GM12872 (cell line): ENCODE results near the gene EFEMP2.

Experiments
- TF ChIP-seq, protein P1 (sequence below): IDR thresholded peaks from 3 replicates; pipeline ENCODE4 v1.5.1; 2011; ENCODE audit warnings: low read depth, mild to moderate bottlenecking, low read length, moderate library complexity; ENCODE audit not compliant: insufficient read depth

The EFEMP2 gene

DNA sequence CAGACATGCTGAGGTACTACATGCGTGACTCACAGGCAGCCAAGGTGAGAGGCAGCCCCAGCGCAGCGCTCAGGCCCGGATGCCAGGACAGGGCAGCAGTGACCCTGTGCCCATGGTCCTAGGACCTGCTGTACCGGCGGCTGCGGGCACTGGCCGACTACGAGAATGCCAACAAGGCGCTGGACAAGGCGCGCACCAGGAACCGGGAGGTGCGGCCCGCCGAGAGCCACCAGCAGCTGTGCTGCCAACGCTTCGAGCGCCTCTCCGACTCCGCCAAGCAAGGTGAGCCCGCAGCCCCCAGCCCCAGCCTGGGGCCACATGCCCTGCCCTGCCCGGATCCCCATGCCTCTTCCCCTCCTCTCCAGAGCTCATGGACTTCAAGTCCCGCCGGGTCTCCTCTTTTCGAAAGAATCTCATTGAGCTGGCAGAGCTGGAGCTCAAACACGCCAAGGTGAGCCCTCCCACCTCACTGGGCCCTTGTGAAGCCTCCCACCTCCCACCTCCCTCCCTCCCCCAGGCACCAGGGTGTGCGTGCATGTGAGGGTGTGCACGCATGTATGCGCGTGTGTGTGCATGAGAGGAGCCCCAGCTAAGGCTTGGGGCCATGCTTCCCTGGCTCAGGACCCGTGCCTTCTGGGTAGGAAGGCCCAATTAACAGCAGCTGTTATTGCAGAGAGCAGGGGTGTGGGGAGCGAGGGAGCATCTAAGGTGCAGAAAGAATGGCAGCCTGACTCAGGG, 19.9 kb downstream of the EFEMP2 start:
- TF ChIP-seq, protein P1, sequence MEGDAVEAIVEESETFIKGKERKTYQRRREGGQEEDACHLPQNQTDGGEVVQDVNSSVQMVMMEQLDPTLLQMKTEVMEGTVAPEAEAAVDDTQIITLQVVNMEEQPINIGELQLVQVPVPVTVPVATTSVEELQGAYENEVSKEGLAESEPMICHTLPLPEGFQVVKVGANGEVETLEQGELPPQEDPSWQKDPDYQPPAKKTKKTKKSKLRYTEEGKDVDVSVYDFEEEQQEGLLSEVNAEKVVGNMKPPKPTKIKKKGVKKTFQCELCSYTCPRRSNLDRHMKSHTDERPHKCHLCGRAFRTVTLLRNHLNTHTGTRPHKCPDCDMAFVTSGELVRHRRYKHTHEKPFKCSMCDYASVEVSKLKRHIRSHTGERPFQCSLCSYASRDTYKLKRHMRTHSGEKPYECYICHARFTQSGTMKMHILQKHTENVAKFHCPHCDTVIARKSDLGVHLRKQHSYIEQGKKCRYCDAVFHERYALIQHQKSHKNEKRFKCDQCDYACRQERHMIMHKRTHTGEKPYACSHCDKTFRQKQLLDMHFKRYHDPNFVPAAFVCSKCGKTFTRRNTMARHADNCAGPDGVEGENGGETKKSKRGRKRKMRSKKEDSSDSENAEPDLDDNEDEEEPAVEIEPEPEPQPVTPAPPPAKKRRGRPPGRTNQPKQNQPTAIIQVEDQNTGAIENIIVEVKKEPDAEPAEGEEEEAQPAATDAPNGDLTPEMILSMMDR, result no peak

DNA sequence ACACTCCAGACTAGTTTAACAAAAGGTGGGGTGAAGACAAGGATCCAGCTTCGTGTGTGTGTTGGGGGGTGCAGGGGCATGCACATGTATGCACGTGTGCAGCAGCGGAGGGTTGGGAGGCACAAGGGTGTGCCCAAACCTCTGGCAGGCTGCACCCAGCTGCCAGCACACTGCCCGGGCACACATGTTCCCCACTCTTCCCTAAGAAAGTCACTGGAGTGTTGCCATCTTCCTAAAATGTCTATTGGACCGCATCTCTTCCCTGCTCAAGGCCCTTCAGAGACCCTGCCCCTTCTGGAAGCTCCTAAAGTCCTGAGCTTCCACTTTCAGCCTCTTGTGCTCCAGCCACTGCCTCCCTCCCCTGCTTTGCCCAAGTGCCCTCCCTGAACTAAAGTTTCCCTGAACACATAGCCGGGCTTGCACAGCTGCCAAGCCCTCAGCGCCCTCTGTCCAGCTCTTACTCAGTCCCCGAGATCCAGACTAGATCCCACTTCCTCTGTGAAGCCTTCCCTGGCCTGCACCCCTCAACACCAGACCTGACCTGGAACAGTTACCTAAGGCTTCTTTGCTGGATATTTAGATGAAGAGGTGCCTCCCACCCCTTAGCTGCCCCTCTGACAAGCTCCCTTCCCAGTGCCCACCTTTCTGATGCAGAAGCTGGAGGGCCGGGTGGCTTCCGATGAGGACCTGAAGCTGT, 20.6 kb downstream of the EFEMP2 start:
- TF ChIP-seq, protein P1, result no peak

- TF ChIP-seq, protein P1, result peak; percentile 72
Measured at GRCh38 chr11:65851083-65851579, 21.5 kb downstream of the EFEMP2 start.

GRCh38 chr11:65850217-65851082, 22.1 kb downstream of the EFEMP2 start:
- TF ChIP-seq, protein P1, result no peak

DNA sequence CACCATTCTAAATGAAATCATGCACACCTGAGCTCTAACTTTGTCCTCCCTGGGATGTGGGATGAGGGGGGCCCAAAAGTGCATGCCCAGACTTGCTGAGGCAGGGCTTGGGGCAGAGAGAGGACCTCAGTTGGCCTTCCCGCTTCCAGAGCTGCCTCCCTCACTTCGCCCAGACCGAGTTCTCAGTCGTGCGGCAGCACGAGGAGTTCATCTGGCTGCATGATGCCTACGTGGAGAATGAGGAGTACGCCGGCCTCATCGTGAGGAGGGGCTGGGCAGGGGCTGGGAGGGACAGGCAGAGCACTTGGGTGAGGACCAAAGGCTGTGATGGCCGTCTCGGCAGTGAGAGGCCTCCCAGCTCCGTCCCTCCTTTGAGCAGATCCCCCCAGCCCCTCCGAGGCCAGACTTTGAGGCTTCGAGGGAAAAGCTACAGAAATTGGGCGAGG, 22.8 kb downstream of the EFEMP2 start:
- TF ChIP-seq, protein P1, result no peak

DNA sequence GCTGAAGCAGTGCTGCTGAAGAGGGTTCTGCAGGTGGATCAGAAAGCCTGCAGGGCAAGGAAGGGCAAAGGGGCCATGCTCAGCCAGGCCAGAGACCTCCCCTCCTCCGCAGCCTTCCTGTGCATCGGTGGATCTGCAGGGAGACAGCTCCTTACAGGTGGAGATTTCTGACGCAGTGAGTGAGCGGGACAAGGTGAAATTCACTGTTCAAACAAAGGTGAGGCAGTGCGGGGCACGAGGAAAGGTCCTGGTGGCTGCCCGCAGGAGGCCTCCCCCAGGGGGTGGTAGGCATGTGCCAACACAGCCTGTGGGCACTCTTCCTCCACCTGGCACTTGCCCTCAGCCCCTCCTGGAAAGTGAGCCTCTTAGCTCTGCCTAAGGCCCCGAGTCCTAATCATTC, 23.2 kb downstream of the EFEMP2 start:
- TF ChIP-seq, protein P1, result no peak

DNA sequence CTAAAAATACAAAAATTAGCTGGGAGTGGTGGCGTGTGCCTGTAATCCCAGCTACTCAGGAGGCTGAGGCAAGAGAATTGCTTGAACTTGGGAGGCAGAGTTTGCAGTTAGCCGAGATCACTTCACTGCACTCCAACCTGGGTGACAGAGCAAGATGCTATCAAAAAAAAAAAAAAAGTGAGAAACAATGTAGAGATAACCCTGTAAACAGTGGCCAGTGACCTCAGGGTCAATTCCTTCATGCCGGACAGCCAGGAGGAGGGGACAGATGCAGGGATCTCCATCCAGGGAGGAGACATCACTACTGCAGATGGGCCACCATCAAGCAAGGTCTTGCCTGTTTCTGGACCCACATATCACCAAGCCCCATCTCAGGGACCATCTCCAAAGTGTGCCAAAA, 24.9 kb downstream of the EFEMP2 start:
- TF ChIP-seq, protein P1, result no peak
